Measurements from ENCODE around the gene UNKL. TPM values are rescaled to one million over a fixed set of nuclear protein-coding genes. Genes with fewer than 3 reads are reported as not detected.
"Not testable (repeated sequence)": the region's sequence is repeated elsewhere in the genome, so short reads cannot be mapped to it uniquely, and the experiment has no call there.

The UNKL gene
- total RNA-seq, 2 experiments from 2014 or later = 26.0 to 33.4 TPM

DNA sequence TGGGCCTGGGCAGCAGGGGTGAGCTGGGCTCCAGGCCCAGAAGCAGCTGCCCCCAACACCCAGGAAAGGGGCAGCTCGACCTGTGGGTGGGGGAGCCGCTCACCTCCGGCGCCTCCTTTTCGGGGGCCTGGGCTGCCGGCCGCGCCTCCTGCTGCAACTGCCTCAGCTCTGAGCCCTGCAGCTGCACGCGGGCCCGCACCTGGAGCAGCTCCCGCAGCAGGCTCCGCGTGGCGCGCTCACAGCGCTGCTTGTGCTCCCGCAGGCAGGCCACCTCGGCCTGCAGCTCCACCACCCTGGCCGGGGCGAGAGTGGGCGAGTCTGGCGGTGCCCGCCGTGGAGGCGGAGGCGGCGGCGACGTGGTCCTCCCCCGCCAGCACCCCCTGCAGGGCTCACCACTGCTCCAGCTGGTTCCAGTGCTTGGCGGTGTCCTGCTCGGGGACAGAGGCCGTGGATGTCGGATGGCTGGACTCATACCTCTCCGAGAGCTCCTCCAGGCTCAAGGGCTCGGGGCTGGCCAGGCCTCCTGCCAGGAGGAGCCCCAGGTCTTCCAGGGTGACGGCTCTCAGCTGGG, 29.0 kb upstream of the UNKL start:
- H3K36me3 Mint-ChIP-seq = no peaks in the 10 kb centered on the region
- H3K4me1 Mint-ChIP-seq (ENCODE audit: low read depth) = no peaks in the 10 kb centered on the region
- DNase-seq = no peak
- no peak overlapping the region for H3K4me3 Mint-ChIP-seq
- ChIA-PET CTCF (no interaction called here), POLR2A (no interaction called here)
- H3K27ac Mint-ChIP-seq = no peak overlapping the region
- H3K27me3 Mint-ChIP-seq = no peaks in the 10 kb centered on the region
- H3K9me3 Mint-ChIP-seq = no peaks in the 10 kb centered on the region
- intact Hi-C loops (cut with micrococcal nuclease) = no loop called here

DNA sequence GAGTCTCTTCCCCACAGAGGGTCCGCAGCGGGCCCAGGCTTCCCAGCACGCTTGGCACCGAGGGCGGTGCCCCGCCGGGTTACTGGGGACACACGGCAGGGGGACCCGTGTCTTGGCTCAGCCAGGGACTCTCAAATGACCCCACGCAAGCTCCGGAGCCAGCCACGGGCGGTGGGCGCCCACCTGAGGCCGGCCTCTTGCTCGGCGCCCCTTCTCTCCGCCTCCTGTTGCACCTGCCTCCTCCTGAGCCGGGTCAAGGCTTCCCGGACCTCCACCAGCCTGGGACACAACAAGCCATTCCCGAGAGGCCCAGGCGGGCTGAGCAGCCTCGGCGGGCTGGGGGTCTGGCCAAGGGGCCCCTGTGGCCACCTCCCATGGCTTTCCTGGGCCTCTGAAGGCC, 28.2 kb upstream of the UNKL start:
- Mint-ChIP-seq H3K27ac (no peak overlapping the region), H3K9me3 (no peaks in the 10 kb centered on the region), H3K36me3 (no peaks in the 10 kb centered on the region), H3K4me3 (no peak overlapping the region), H3K4me1 (ENCODE audit: low read depth) (no peaks in the 10 kb centered on the region), H3K27me3 (no peaks in the 10 kb centered on the region)
- ChIA-PET POLR2A (no interaction called here), CTCF (no interaction called here)
- intact Hi-C loops (cut with micrococcal nuclease) = no loop called here
- DNase-seq = no peak

DNA sequence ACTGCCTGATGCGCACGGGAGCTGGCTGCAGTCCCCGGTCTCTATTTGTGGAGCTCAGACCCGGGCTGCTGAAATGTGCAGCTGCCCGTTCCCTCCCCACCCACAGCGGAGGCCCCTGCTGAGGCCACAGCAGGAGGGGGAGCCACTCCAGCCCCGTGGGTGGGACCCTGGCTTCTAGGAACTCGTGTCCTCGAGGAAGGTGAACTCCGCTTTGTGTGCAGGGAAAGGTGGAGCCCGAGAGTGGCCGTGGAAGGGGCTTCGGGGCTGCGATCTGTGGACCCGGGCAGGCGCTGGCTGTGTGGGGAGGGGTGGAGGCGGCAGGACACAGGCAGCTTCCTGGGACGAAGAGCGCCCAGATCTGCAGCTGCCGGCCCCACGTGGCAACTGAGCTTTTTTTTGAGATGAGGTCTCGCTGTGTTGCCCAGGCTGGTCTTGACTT, 26.9 kb upstream of the UNKL start:
- intact Hi-C loops (cut with micrococcal nuclease) = no loop called here
- Mint-ChIP-seq H3K27me3 (no peaks in the 10 kb centered on the region), H3K4me3 (no peak overlapping the region), H3K27ac (no peak overlapping the region), H3K36me3 (no peaks in the 10 kb centered on the region), H3K4me1 (ENCODE audit: low read depth) (no peaks in the 10 kb centered on the region), H3K9me3 (no peaks in the 10 kb centered on the region)
- ChIA-PET POLR2A (no interaction called here), CTCF (interaction anchor here (0.9 kb wide), 1 partner anchor 76 kb away, joined by 4 read pairs; no protein-coding TSS in a partner anchor)
- no peak for DNase-seq

DNA sequence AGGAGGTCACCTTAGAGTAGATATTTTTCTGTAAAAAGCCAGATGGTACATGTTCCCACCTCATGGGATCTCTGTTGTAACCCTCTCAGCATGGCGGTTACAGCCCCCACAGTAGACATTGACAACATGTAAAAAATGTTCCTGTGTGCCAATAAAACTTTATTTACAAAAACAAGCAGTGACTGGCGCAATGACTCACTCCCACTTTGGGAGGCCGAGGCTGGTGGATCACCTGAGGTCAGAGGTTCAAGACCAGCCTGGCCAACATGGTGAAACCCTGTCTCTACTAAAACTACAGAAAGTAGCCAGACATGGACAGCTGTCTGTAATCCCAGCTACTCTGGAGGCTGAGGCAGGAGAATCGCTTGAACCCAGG, 25.2 kb upstream of the UNKL start:
- H3K9me3 Mint-ChIP-seq; H3K27me3 Mint-ChIP-seq; H3K4me3 Mint-ChIP-seq; POLR2A ChIA-PET; H3K27ac Mint-ChIP-seq; H3K36me3 Mint-ChIP-seq; intact Hi-C loops (cut with micrococcal nuclease); H3K4me1 Mint-ChIP-seq (ENCODE audit: low read depth); DNase-seq; CTCF ChIA-PET: not testable (repeated sequence)

DNA sequence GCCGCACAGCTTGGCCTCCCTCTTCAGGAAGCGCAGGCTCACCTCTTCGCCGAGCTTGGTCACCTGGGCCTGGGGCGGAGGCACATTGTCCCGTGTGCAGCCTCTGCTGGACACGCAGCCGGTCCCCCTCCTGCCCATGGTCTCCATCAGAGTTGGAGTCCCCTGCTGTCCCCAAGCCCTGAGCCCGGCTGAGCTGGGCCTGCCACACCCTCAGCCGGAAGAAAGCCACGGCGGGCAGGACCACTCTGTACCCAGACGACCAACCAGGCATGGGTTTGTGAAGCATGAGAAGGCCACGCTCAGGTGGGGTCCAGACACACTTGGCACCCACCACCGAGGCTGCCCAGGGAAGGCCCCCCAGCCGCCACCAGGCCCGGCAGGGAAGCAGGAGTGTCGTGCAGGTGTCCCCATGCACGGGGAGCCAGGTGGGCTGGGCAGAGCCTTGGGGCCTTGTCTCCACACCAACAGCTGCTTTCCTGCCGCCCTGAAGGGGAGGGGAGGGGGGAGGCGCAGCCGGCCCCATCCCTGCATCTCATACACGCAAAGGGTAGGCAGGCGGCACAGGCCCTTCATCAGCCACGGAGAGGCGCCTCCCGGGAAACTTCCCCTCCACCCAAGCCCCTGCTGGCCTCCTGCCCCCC, 24.7 kb upstream of the UNKL start:
- ChIA-PET CTCF (no interaction called here), POLR2A (no interaction called here)
- no peak overlapping the region for H3K27ac Mint-ChIP-seq
- no peaks in the 10 kb centered on the region for H3K4me1 Mint-ChIP-seq (ENCODE audit: low read depth)
- no peaks in the 10 kb centered on the region for H3K36me3 Mint-ChIP-seq
- no peaks in the 10 kb centered on the region for H3K9me3 Mint-ChIP-seq
- no peak overlapping the region for H3K4me3 Mint-ChIP-seq
- DNase-seq = no peak
- no peaks in the 10 kb centered on the region for H3K27me3 Mint-ChIP-seq
- intact Hi-C loops (cut with micrococcal nuclease) = no loop called here

DNA sequence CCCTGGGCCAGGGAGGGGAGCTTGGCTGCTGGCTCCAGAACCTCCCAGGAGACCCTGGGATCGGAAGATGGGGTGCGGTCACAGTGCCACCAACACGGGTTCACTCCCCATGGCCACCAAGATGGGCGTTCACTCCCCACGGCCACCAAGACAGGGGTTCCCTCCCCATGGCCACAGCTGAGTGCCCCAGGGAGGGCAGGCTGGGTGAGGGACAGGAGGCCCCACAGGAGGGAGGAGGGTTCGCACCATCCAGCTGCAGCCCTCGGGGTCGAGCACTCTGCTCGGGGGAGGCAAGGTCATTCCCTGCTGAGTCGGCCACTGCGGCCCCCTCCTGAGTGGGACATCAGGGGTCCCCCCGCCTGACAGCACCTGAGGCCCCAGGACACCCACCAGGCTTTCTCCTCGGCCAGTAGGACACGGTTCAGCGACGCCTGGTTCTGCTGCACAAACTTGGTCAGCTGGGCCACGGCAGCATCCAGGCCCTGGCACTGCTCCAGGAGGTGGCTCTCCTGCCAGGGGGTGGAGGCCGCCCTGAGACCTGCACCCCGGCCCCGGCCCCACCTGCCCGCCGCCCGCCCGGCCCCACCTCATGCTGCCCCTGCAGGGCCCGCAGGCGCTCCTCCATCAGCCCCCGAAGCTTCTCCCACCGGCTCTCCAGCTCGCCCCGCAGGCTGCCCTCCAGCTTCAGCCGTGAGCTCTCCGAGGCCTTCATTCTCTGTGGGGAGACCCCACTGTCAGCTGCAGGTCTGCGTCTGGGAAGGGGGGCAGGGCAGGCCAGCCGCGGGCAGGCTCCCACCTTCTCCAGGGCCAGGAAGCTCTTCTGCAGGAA, 23.9 kb upstream of the UNKL start:
- Mint-ChIP-seq H3K27ac (no peak overlapping the region), H3K27me3 (no peaks in the 10 kb centered on the region), H3K36me3 (no peaks in the 10 kb centered on the region), H3K4me1 (ENCODE audit: low read depth) (no peaks in the 10 kb centered on the region), H3K4me3 (no peak overlapping the region), H3K9me3 (no peaks in the 10 kb centered on the region)
- intact Hi-C loops (cut with micrococcal nuclease) = no loop called here
- POLR2A ChIA-PET = interaction anchor here (0.6 kb wide), 1 partner anchor 195 kb away, joined by 3 read pairs; no protein-coding TSS in a partner anchor
- CTCF ChIA-PET = no interaction called here
- DNase-seq = no peak

DNA sequence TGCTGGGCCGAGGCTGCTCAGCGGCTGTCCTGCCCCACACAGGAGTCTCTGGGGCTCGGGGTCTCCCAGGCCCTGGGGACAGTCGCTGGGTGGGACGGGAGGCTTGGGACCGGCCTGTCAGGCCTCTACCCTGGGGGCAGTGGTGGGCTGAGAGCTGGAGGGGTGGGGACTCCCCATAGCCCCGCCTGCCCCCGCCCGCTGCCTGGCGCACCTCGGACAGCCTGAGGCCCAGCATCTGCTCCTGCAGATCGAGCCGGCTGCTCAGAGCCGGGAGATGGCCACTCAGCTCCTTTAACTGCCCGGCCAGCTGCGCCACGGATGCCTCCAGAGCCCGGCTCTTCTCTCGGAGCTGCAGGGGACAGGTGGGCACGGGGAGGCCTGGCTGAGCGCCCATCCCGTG, 23.1 kb upstream of the UNKL start:
- no peak for DNase-seq
- Mint-ChIP-seq H3K27me3 (no peaks in the 10 kb centered on the region), H3K36me3 (no peaks in the 10 kb centered on the region), H3K27ac (no peak overlapping the region), H3K4me1 (ENCODE audit: low read depth) (no peaks in the 10 kb centered on the region), H3K9me3 (no peaks in the 10 kb centered on the region), H3K4me3 (no peak overlapping the region)
- POLR2A ChIA-PET = no interaction called here
- CTCF ChIA-PET = no interaction called here
- intact Hi-C loops (cut with micrococcal nuclease) = no loop called here

DNA sequence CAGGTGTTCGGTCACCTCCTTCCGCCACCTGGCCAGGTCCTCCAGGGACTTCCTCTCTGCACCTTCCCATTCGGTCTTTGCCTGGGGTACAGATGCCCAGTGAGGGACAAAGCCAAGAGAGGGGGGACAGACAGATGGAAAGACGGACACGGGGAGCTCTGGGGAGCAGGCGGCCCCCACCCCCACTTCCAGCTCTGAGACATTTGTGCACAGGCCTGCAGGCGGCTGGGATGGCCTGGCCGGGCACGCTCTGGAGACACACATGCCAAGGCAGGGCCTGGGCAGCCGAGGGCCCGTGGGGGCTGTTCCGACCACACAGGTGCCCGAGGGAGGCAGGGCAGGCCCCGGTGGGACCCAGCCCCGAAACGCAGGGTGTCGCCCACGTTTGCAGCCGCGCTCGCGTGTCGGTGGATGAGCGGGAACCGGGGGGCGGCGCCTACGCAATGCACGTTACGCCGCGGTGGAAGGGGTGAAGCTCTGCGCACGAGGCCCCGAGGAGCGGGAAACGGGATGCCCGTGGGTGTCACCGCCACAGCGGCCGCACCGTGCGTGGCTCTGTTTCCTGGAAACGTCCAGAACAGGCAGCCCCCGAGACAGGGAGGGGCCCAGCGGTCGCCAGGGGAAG, 22.3 kb upstream of the UNKL start:
- intact Hi-C loops (cut with micrococcal nuclease) = no loop called here
- Mint-ChIP-seq H3K4me3 (no peak overlapping the region), H3K36me3 (no peaks in the 10 kb centered on the region), H3K9me3 (no peaks in the 10 kb centered on the region), H3K27ac (no peak overlapping the region), H3K4me1 (ENCODE audit: low read depth) (no peaks in the 10 kb centered on the region), H3K27me3 (no peaks in the 10 kb centered on the region)
- POLR2A ChIA-PET = no interaction called here
- DNase-seq = no peak
- CTCF ChIA-PET = no interaction called here

DNA sequence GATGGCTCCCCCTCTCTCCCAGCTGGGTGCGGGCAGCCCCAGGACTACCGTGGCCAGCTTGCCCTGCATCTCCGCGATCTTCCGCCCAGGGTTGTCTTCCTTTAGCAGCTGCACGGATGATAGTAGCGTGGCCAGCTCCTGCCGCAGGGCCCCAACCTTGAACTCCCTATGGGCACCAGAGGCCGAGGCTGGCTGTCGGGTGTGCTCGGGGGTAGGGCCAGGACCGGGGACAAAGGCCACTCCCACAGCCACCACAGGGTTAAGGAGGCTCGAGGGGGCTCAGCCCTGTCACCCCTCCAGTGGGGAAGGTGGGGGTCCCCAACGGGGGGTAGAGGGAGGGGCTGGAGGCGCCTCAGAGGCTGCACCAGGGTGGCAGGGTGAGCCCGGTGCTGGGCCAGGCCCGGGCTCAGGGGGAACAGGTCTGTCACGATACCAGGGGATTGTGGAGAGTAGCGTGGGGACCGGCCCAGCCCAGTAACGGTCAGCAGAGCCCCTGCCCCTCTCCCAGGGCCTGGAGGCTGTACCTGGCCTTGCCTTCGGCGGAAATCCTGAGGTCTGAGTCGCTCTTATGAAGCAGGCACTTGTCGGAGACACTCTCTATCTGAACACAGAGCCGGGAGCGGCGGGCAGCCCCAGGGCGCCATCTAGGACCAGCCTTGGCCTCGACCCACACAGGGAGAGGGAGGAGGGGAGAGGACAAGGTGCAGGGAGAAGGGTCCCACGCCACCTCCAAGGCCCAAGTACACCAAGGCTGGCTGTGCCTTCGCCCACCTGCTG, 21.6 kb upstream of the UNKL start:
- no peak overlapping the region for H3K27ac Mint-ChIP-seq
- ChIA-PET POLR2A (no interaction called here), CTCF (no interaction called here)
- DNase-seq = no peak
- intact Hi-C loops (cut with micrococcal nuclease) = no loop called here
- no peaks in the 10 kb centered on the region for H3K36me3 Mint-ChIP-seq
- H3K27me3 Mint-ChIP-seq = no peaks in the 10 kb centered on the region
- H3K4me1 Mint-ChIP-seq (ENCODE audit: low read depth) = no peaks in the 10 kb centered on the region
- H3K9me3 Mint-ChIP-seq = no peaks in the 10 kb centered on the region
- H3K4me3 Mint-ChIP-seq = no peak overlapping the region

DNA sequence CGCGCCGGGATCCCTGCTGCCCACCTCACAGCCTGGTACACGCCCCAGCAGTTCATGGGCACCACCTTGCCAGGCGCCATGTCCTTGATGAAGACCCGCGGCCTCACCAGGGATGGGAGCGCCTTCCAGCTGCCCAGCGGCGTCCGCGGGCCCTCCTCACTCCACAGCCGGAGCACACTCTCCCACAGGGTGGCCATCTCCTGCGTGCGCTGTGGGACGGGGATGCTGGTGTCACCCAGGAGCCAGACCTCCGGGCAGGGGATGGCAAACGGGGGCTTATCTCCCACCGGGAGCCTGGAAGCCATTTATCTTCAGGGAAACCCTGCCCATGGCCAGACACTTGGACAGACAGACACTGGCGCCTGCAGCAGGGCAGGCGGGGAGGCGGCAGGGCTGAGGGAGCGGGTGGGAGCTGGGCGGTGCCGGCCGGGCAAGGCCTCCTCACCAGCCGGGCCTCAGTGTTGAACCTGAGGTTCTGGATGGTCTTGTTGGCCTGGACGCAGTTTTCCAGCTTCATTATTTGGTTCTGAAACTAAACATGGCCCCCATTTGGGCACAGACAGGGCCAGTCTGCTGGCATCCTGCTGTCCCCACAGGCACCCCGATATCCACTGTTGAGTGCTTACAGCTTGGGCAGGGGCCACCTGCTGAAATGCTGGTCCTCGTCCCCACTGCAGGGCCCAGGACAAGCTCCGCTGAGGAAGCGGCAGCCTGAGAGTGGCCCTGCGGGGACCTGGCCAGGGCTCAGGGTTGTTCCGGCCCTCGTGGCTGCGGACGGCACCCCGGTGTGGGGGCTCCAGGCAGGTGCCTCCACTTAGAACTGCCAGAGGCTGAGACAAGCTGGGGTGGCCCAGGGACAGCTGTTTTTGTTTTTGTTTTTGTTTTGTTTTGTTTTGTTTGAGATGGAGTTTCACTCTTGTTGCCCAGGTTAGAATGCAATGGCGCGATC, 20.4 kb upstream of the UNKL start:
- POLR2A ChIA-PET = no interaction called here

DNA sequence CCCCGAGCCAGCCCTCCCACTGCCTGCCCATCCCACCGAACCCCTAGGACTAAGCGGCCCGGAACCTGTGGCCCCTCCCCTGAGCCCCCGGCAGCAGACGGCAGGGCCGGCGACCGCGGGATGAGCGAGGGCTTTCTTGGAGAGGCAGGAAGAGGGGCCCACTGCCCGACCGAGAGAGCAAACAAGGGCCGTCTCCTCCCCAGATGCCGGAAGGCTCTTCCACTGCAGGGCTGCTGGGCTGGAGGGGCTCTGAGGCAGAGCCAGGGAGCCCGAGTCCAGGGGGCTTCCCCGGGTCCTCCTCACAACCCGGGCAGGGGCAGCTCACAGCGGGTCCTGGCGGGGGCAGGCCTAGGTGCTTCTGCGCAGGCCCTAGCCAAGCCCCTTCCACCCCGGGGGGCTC, 19.3 kb upstream of the UNKL start:
- POLR2A ChIA-PET = no interaction called here
- Mint-ChIP-seq H3K27ac (no peak overlapping the region), H3K4me3 (no peak overlapping the region), H3K27me3 (no peaks in the 10 kb centered on the region), H3K36me3 (no peaks in the 10 kb centered on the region), H3K4me1 (ENCODE audit: low read depth) (no peaks in the 10 kb centered on the region), H3K9me3 (no peaks in the 10 kb centered on the region)
- no peak for DNase-seq
- intact Hi-C loops (cut with micrococcal nuclease) = no loop called here
- CTCF ChIA-PET = no interaction called here

More for the DNA sequence above, 20.4 kb upstream of the UNKL start:
- H3K27ac Mint-ChIP-seq = no peak overlapping the region
- H3K9me3 Mint-ChIP-seq = no peaks in the 10 kb centered on the region
- intact Hi-C loops (cut with micrococcal nuclease) = no loop called here
- H3K27me3 Mint-ChIP-seq = no peaks in the 10 kb centered on the region
- H3K4me1 Mint-ChIP-seq (ENCODE audit: low read depth) = no peaks in the 10 kb centered on the region
- no peaks in the 10 kb centered on the region for H3K36me3 Mint-ChIP-seq
- DNase-seq = no peak
- CTCF ChIA-PET = no interaction called here
- H3K4me3 Mint-ChIP-seq = no peak overlapping the region
